Suprapubic skin (tissue), 4 donors: ENCODE data around the gene EPHA6.

Source experiments
- EP300 ChIP-seq: sonication (generic); formaldehyde crosslinking; IDR thresholded peaks from one replicate; pipeline ENCODE4 v1.6.1; 2017; ENCODE audit warnings: antibody characterized with exemption
- POLR2A ChIP-seq, 2 donors: fragments of 450-650 bp; IDR thresholded peaks; one replicate each; pipeline ENCODE4 v1.6.1; 2017; ENCODE audit warnings: antibody characterized with exemption in 2 of 2, mild to moderate bottlenecking in 2 of 2, moderate library complexity in 2 of 2
- POLR2AphosphoS5 ChIP-seq, 3 donors: sonication (generic); formaldehyde crosslinking; IDR thresholded peaks; one replicate each; pipeline ENCODE4 v1.6.1; 2017; ENCODE audit warnings: antibody characterized with exemption in 3 of 3
- TF ChIP-seq, protein P1 (sequence below), 2 donors: fragments of 200-600 bp in 1 of 2; fragments of 450-650 bp in 1 of 2; sonication (generic) in 1 of 2; IDR thresholded peaks; one replicate each; pipeline ENCODE4 v1.5.1; 2016 to 2019; ENCODE audit warnings: antibody characterized with exemption in 2 of 2, mild to moderate bottlenecking in 1 of 2, moderate library complexity in 1 of 2

DNA sequence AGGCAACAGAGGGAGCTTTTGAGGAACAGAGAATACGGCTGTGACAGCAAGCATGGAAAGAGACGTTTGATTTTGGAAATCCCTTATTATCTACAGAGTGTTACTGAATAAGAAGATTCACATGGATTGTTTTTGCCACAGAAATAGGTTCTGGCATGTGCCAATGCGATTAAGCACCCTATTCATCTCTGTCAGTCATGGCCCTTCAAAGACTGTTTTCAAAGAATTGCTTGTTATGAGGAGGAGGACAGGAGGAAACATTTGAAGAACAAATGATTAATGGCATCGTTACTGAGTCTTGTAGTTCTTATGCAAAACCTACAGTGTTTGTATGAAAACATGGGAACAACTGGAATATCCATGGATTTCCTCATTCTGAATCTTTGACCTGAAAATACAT is 86.2 kb downstream of the EPHA6 start:
- TF ChIP-seq, protein P1, sequence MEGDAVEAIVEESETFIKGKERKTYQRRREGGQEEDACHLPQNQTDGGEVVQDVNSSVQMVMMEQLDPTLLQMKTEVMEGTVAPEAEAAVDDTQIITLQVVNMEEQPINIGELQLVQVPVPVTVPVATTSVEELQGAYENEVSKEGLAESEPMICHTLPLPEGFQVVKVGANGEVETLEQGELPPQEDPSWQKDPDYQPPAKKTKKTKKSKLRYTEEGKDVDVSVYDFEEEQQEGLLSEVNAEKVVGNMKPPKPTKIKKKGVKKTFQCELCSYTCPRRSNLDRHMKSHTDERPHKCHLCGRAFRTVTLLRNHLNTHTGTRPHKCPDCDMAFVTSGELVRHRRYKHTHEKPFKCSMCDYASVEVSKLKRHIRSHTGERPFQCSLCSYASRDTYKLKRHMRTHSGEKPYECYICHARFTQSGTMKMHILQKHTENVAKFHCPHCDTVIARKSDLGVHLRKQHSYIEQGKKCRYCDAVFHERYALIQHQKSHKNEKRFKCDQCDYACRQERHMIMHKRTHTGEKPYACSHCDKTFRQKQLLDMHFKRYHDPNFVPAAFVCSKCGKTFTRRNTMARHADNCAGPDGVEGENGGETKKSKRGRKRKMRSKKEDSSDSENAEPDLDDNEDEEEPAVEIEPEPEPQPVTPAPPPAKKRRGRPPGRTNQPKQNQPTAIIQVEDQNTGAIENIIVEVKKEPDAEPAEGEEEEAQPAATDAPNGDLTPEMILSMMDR (IDR thresholded peaks at IDR 0.05) = no peak
- TF ChIP-seq POLR2AphosphoS5 (IDR thresholded peaks at IDR 0.05) (no peak), POLR2A (IDR thresholded peaks at IDR 0.05) (no peak), EP300 (no peak)
